GM19351 (cell line): ENCODE measurements around the gene SIPA1L3.

Experiments used
- ATAC-seq: cut with Tn5 transposase; IDR thresholded peaks from one replicate; pipeline ENCODE4 v1.9.1; 2021; ENCODE audit warnings: mild to moderate bottlenecking, moderate library complexity; ENCODE audit not compliant: unreplicated experiment

SIPA1L3 gene

GRCh38 chr19:37975596-37976515 is 68.8 kb downstream of the SIPA1L3 start:
- ATAC-seq = no peak

DNA sequence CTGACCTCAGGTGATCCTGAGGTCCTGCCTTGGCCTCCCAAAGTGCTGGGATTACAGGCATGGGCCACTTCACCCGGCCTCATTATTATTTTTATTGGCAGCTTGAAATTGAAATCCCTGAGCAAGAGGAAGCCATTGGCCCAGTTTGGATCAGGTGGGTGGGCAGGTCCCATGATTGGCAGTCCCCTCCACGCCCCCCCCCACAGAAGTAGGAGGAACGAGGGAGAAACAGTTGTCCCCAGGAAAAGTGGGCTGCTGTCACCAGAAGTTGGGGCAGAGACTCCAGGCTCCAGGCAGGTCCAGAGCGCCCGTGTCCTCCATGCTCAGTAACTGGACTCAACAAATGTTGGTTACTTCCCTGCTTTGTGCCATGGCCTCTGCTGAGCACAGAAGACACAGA is 70.4 kb downstream of the SIPA1L3 start:
- no peak for ATAC-seq

GRCh38 chr19:37977992-37978391 is 71.0 kb downstream of the SIPA1L3 start:
- ATAC-seq = no peak

- peak; percentile 58 for ATAC-seq
These were observed 72.6 kb downstream of the SIPA1L3 start for GRCh38 chr19:37979547-37980082.

DNA sequence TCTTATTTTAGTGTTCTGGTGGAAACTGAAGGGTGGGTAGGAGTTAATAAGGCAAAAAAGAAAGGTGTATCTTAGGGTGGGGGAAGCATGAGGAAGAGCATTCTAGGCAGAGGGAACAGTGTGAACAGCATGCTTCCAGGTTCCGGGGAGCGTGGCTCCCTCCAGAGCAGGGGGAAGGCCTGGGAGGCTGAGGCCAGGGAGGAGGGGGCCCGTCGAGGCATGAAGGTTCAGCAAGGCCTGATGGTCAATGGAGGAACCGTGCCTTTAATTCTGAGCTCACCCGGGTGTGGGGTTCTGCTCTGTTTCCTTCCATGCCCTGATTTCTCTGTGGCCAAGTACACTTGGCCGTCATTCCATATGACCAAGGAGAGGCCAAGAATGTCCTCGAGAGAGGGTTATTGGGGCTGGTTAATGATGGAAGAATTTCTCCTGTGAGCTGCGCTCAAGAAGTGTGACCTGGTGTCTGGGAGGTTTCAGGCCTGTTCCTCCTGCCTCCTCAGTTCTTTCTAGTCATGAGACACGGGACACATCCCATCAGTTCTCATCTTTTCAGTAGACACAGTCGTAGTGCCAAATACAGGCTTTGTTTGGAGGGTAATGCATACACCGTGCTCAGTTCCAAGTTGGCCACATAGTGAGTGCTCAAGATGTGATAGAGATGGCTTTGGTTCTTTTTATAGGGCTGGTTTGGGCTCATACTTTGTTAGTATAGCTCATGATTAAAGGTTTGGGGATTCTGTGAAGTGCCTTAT is 73.6 kb downstream of the SIPA1L3 start:
- no peak for ATAC-seq

GRCh38 chr19:37981785-37982475 is 74.9 kb downstream of the SIPA1L3 start:
- no peak for ATAC-seq

GRCh38 chr19:37982655-37983054 is 75.6 kb downstream of the SIPA1L3 start:
- ATAC-seq = no peak

DNA sequence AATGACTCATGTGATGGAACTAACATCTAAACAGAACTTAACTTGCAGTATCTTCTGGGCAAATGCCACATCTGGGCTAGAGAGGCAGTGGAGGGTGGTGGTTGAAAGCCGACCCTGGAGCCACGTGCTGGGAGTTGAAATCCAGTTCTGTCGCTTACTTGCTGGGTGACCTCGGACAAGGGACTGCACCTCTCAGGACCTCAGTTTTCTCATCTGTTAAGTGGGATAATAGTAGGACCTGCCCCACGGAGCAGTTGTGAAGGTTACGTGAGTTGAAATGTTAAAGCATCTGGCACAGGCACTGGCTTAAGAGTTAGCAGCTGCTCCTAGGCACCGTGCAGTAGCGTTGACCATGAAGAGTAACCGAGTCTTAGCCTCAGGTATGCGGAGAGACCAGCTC is 76.1 kb downstream of the SIPA1L3 start:
- no peak for ATAC-seq

DNA sequence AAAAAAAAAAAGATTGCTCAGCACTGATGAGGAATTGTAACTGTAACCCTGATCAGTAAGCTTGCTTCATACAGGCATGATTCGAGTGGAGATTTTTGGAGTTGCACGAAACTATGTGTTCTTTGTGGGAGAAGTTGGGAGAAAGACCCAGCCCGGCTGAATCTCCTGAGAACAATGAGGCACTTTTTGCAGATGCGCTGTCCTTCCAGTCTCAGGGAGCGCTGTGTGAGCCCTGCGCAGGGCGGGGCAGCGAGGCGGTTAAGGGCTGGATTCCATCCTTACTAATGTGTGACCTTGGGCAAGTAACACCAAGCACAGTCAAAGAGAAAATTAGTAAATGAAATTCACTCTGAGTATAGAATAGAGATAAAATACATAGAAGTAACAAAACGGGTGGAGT is 76.9 kb downstream of the SIPA1L3 start:
- ATAC-seq = no peak

DNA sequence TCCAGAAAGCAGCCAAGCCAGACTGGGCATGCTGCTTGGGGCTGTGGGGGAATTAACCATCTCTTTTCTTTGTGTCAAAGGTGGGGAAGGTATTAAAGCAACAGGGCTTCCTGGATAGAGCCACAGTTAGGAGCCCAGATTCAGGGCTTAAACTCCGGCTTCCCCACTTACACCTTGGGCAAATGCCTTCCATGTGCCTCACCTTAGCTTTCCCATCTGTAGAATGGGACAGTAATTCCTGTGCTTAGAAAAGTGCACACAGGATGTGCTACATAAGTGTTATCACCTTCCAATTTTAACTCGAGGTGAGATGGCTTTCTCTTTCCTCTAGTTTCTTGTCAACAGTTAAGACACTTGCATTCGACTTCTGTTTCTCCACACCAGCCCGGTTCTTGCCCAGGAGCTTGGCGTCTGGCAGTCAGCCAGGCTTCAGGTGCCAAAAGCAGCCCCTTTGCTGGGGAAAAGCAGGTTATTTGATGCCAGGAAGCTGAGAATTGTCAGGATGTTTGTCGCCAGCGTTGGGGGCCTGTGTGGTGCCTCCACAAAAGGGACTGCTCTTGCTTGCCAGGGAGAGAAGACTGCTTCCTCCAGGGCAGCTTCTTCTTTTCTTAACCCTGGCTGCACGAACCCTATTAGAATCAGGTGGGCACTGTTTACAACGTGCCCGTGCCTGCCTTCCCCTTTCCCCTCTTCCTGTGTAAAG is 79.2 kb downstream of the SIPA1L3 start:
- no peak for ATAC-seq

GRCh38 chr19:37987356-37988332 is 80.6 kb downstream of the SIPA1L3 start:
- no peak for ATAC-seq

DNA sequence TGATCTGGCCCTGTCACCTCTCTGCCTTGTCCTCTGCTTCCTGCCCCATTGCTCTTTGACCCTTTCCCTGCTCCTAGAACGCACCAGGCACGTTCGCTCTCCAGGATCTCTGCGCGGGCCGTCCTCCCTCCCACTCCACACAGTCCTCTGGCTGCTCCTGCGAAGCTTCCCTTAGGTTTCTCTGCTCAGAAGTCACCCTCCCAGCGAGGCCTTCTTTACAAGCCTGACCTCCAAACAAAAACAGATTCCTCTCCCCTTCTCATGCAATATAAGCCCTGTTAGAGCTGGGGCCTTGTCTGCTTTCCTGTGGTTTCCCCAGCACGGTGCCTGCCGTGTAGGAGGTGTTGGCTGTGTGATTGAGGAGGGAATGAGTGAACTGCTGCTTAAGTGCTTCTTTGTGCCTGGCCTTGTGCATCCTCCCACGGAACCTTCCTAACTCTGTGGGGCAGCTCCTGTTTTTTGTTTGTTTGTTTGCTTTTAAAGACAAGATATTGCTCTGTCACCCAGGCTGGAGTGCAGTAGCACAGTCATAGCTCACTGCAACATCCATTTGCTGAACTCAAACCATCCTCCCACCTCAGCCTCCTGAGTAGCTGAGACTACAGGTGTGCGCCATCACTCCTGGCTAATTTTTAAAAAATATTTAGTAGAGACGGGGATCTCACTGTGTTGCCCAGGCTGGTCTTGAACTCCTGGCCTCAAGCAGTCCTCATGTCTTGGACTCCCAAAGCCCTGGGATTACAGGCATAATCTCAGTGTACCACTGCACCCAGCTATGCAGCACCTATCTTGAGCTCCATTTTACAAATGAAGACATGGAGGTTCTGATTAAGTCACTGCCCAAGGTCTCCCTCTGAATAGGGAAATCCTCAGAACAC is 82.0 kb downstream of the SIPA1L3 start:
- ATAC-seq = no peak

GRCh38 chr19:37989855-37990254 is 82.8 kb downstream of the SIPA1L3 start:
- no peak for ATAC-seq

DNA sequence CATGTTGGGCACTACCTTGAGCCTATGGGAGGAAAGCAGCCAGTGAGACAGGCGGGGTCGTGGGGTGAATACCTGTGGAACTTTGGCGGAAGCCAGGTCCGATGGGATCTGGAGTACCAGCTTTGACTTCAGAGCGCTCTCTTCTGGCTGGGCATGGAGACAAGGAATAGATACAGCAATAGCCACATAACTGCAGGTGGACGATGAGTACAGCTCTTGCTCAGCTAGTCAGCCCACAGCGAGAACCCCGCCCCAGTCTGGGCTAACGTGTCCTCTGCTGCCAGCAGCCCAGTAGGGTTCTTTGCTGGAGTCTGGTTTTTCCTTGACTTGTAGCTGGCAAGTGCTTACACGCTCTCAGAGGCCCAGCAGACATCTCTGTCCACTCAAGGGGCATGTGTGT is 83.4 kb downstream of the SIPA1L3 start:
- ATAC-seq = no peak

DNA sequence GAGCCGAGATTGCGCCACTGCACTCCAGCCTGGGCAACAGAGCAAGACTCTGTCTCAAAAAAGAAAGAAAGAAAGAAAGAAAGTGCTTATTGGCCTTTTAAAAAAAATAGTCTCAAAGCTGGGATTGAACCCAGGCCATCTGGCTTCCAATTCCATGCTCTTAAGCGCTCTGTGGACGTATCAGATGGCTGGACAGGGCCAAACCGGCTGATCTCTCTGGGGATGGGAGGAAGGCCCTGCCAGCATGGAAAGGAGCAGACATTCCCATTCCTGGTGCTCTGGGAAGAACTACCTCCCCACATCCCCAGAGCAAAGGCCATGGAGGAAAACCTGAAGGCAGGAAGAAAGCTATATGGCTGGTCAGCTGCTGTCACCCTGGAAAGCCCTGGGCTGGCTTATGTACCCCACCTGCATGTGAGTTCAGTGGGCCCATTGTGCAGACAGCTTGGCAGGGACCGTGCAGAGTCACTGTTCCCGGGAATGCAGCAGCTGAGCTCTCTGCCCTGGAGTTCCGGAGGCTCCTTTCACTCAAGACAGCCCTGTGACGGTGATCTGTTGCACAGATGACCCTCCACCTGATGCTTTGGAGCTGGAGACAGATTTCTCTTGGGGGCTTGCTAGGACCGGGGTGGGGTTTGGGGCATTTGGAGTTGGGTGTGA is 84.3 kb downstream of the SIPA1L3 start:
- no peak for ATAC-seq

DNA sequence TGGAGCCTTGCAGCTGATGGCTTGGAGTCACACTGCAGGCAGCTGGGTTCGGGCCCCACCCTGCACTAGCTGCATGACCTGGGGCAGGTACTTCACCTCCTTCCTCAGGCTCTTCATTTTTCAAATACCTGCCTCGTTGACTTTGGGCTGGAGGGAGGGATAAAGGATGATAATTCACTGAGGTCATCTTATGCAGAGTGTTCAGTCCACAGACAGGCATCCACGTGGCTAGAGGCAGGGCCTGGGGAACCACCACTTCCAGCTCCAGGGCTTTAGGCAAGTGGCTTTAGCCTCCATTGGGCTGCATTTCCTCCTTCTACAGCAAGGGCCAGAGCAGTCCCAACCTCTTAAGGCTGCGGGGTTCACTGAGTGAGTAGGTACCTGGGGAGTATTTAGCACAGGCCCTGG is 84.8 kb downstream of the SIPA1L3 start:
- ATAC-seq = no peak

- ATAC-seq = no peak
These were observed 85.8 kb downstream of the SIPA1L3 start for GRCh38 chr19:37992761-37993160.

DNA sequence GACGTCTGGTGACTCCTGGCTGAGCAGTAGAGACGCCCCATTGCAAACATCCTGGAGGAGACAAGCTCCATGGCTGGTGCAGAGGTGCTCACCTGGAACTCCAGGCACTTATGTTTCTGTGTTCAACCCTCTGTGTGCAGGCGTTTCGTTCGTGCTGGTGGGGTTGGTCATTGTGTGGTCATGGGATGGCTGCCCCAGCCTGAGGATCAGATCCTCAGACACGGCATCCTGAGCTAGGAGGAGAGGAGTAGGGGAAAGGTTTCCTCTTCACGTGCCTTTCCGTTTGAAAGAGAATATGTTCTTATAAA is 87.8 kb downstream of the SIPA1L3 start:
- no peak for ATAC-seq
